ENCODE measurements around the gene ZNF438.

ZNF438 gene

GRCh38 chr10:30846710-30847109, 185.0 kb downstream of the ZNF438 start:
- Histone ChIP-seq H3K4me3 (ENCODE audit: low read depth, low read length) (no peak overlapping the region), H3K36me3 (replicated peaks) (no peaks in the 10 kb centered on the region), H3K27me3 (replicated peaks) (no peaks in the 10 kb centered on the region), H3K27ac (no peak overlapping the region)
- in situ Hi-C loops (cut with HindIII; ENCODE audit: low pct_ligation_motif_present, low sequenced_read_pairs): no loop called here
- TF ChIP-seq CTCF (IDR thresholded peaks at IDR 0.05; ENCODE audit: low read depth, low read length, missing control alignments): no peak
- DNase-seq: no peak

DNA sequence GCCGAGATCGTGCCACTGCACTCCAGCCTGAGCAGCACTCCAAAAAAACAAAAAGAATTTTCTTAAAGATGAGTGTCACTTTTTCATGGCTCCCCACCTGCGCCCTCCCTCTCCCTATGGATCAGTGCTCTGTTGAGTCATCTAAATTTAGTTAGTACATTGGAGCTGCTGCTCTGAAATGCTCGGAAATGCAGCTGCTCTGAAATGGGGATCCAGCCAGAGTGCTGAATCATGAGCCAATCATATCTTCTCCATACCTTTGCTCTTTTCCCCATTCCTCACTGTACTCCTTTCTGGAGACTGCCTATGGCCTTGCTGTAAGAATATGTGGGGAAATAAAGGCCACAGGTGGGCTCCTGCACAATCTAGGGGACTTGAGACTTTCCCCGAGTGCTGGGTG, 188.8 kb downstream of the ZNF438 start:
- TF ChIP-seq CTCF (IDR thresholded peaks at IDR 0.05; ENCODE audit: low read depth, low read length, missing control alignments): no peak
- no peaks in the 10 kb centered on the region for H3K27me3 ChIP-seq (replicated peaks)
- in situ Hi-C loops (cut with HindIII; ENCODE audit: low pct_ligation_motif_present, low sequenced_read_pairs): no loop called here
- H3K27ac ChIP-seq: no peak overlapping the region
- no peak for DNase-seq
- no peaks in the 10 kb centered on the region for H3K36me3 ChIP-seq (replicated peaks)
- no peak overlapping the region for H3K4me3 ChIP-seq (ENCODE audit: low read depth, low read length)

DNA sequence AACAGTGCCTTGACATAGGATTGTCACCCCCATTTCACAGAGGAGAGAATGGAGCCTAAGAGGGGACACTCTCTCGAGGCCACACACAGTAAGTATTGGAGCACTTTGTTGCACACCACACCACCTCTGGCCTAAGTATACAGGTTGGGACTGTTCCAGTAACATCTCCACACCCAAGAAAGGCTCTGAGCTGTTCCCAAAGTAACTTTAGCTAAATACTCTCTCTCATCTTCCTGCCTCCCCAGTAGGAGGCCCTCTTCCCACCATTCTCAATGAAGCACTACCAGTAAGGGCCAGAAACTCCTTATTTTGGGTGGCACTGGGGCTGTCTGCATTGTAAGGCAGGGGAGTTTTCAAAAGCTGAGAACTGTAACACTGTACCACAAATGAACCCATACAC, 189.5 kb downstream of the ZNF438 start:
- TF ChIP-seq CTCF (IDR thresholded peaks at IDR 0.05; ENCODE audit: low read depth, low read length, missing control alignments): peak; percentile 9
- no peak overlapping the region for H3K4me3 ChIP-seq (ENCODE audit: low read depth, low read length)
- no peaks in the 10 kb centered on the region for H3K27me3 ChIP-seq (replicated peaks)
- in situ Hi-C loops (cut with HindIII; ENCODE audit: low pct_ligation_motif_present, low sequenced_read_pairs): no loop called here
- H3K27ac ChIP-seq: no peak overlapping the region
- no peak for DNase-seq
- H3K36me3 ChIP-seq (replicated peaks): no peaks in the 10 kb centered on the region

DNA sequence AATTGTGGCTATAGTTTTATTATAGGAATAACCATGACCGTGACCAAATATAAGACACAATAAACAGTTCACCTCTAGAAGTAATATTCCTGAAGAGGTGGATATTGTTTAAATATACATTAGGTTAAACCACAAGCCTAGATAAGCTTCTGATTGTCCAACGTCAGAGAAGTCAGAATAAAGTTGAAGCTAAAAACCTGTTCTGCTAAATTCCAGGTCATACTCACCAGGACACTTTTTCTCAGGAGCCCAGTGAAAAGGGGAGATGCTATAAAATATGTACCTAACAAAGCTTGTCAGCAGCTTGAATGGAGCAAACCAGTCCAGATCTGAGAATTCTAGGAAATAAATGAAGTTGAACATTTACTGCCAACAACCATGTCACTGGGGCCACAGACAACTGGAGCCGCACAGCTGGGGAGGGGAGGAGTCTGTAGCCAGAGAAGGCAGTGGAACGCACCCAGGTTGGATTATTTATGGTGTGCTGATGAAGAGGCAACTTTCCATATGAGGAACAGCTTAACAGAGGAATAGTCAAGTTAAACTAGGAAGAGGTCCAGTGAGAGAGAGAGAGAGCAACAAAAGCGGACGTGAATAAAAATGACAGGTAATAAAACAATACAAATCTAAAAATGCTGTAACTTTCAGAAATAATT, 191.1 kb downstream of the ZNF438 start:
- Histone ChIP-seq H3K27ac (no peak overlapping the region), H3K4me3 (ENCODE audit: low read depth, low read length) (no peak overlapping the region), H3K36me3 (replicated peaks) (no peaks in the 10 kb centered on the region), H3K27me3 (replicated peaks) (no peaks in the 10 kb centered on the region)
- no peak for TF ChIP-seq CTCF (IDR thresholded peaks at IDR 0.05; ENCODE audit: low read depth, low read length, missing control alignments)
- in situ Hi-C loops (cut with HindIII; ENCODE audit: low pct_ligation_motif_present, low sequenced_read_pairs): no loop called here
- DNase-seq: no peak

DNA sequence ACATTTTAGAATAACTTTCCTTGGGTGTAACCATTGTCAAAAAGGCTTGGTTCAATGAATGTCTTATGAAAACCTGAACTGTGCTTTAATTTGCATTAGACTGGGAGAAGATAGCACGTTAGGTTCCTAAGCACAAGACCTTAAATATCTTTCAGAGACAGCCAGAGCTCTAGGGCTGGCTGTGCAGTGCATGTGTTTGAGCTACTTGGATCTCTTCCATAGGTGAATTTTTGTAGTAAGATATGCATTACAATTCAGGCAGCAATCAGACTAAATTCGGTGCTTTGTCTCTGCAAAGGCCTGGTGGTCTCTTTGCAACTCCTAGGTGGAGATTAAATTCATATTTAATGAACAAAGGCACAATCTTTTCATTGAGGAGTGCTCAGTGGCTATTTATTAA, 192.0 kb downstream of the ZNF438 start:
- Histone ChIP-seq H3K27me3 (replicated peaks) (no peaks in the 10 kb centered on the region), H3K36me3 (replicated peaks) (no peaks in the 10 kb centered on the region), H3K27ac (no peak overlapping the region), H3K4me3 (ENCODE audit: low read depth, low read length) (no peak overlapping the region)
- TF ChIP-seq CTCF (IDR thresholded peaks at IDR 0.05; ENCODE audit: low read depth, low read length, missing control alignments): no peak
- in situ Hi-C loops (cut with HindIII; ENCODE audit: low pct_ligation_motif_present, low sequenced_read_pairs): no loop called here
- DNase-seq: no peak

DNA sequence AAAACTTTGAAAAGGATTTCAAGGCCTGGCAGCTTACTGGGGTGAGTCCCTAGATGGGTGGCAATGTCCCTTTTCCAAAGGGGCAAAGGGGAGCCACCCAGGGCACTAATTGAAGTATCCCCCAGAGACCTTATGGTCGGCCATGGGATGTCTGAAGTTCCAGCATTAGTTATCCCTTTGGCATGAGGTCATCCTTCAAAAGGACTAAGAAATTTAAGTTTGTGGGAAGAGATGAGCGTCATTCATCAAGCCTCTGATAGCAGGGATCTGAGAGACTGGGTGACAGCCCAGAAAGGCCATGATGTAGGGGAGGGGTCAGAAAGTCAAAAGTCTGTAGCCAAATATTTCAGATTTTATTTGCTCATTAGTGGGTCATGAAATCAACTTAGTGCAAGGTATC, 195.3 kb downstream of the ZNF438 start:
- no peak for TF ChIP-seq CTCF (IDR thresholded peaks at IDR 0.05; ENCODE audit: low read depth, low read length, missing control alignments)
- Histone ChIP-seq H3K27me3 (replicated peaks) (no peaks in the 10 kb centered on the region), H3K4me3 (ENCODE audit: low read depth, low read length) (no peak overlapping the region), H3K27ac (no peak overlapping the region), H3K36me3 (replicated peaks) (no peaks in the 10 kb centered on the region)
- no peak for DNase-seq
- in situ Hi-C loops (cut with HindIII; ENCODE audit: low pct_ligation_motif_present, low sequenced_read_pairs): no loop called here
